PFSK-1 (cell line): Measurements from ENCODE around the gene PNLIPRP2.

ENCODE experiments used
- FOXP2 ChIP-seq: optimal IDR thresholded peaks from 2 replicates; pipeline ENCODE3; 2011; ENCODE audit warnings: borderline replicate concordance, control low read depth, inconsistent platforms; ENCODE audit not compliant: insufficient read depth; ENCODE audit errors: extremely low read length, extremely low read depth
- POLR2AphosphoS5 ChIP-seq: IDR thresholded peaks from 2 replicates; pipeline ENCODE4 v1.6.1; 2012; ENCODE audit warnings: low read depth, mild to moderate bottlenecking, control low read depth, low read length, moderate library complexity
- REST ChIP-seq, 2 experiments: IDR thresholded peaks; 2 replicates each; pipeline versions ENCODE4 v1.6.1 to v1.8.0; 2011 to 2012; ENCODE audit warnings: low read depth in 2 of 2, low read length in 2 of 2, control low read depth in 1 of 2, inconsistent platforms in 1 of 2, mild to moderate bottlenecking in 1 of 2, moderate library complexity in 1 of 2; ENCODE audit not compliant: insufficient read depth in 1 of 2
- SIN3A ChIP-seq: IDR thresholded peaks from 2 replicates; pipeline ENCODE4 v1.6.1; 2012; ENCODE audit warnings: mild to moderate bottlenecking, low read length, moderate library complexity, borderline replicate concordance; ENCODE audit not compliant: insufficient read depth
- TAF1 ChIP-seq: IDR thresholded peaks from 2 replicates; pipeline ENCODE4 v1.6.1; 2012; ENCODE audit warnings: low read length, control low read depth, borderline replicate concordance; ENCODE audit not compliant: insufficient read depth

Gene PNLIPRP2

GRCh38 chr10:116672891-116673290, 52.1 kb downstream of the PNLIPRP2 start:
- TF ChIP-seq FOXP2 (no peak), POLR2AphosphoS5 (no peak), TAF1 (no peak), REST (IDR thresholded peaks at IDR 0.05; ENCODE audit: insufficient read depth in 1 of 2, low read depth in 2 of 2, low read length in 2 of 2) (no peak), SIN3A (no peak)

- TF ChIP-seq SIN3A (no peak), FOXP2 (no peak), POLR2AphosphoS5 (no peak), REST (IDR thresholded peaks at IDR 0.05; ENCODE audit: insufficient read depth in 1 of 2, low read depth in 2 of 2, low read length in 2 of 2) (no peak), TAF1 (no peak)
Observed at GRCh38 chr10:116673866-116674265, 53.1 kb downstream of the PNLIPRP2 start.

GRCh38 chr10:116674901-116675423, 54.2 kb downstream of the PNLIPRP2 start:
- TF ChIP-seq REST (IDR thresholded peaks at IDR 0.05; ENCODE audit: insufficient read depth in 1 of 2, low read depth in 2 of 2, low read length in 2 of 2) (no peak), POLR2AphosphoS5 (no peak), FOXP2 (no peak), TAF1 (no peak), SIN3A (no peak)

GRCh38 chr10:116676118-116676517, 55.4 kb downstream of the PNLIPRP2 start:
- no peak for TF ChIP-seq FOXP2
- TF ChIP-seq REST (IDR thresholded peaks at IDR 0.05; ENCODE audit: insufficient read depth in 1 of 2, low read depth in 2 of 2, low read length in 2 of 2), result no peak
- no peak for TF ChIP-seq POLR2AphosphoS5
- no peak for TF ChIP-seq TAF1
- no peak for TF ChIP-seq SIN3A

- TF ChIP-seq REST (IDR thresholded peaks at IDR 0.05; ENCODE audit: insufficient read depth in 1 of 2, low read depth in 2 of 2, low read length in 2 of 2) (no peak), POLR2AphosphoS5 (no peak), TAF1 (no peak), FOXP2 (no peak), SIN3A (no peak)
Observed at GRCh38 chr10:116676633-116677032, 55.9 kb downstream of the PNLIPRP2 start.
